ENCODE results near the gene PMVK.

- TF ChIP-seq CTCF (IDR thresholded peaks at IDR 0.05; ENCODE audit: insufficient read depth, low read depth, low read length) = no peak
- TF ChIP-seq EZH2 (IDR thresholded peaks at IDR 0.05; ENCODE audit: insufficient read depth, low read length) = no peak
Measured at GRCh38 chr1:154877370-154877974, 59.0 kb downstream of the PMVK start.

Measured in astrocyte (in vitro differentiated cells and primary cell).